Naive B cell (primary cell): ENCODE results near the gene RASGRF1. TPM values are rescaled to one million over a fixed set of nuclear protein-coding genes. Genes with fewer than 3 reads are reported as not detected.
A peak's percentile ranks its signal among the peaks of the same experiment; 100 is the strongest.
"Not testable (repeated sequence)": the region's sequence is repeated elsewhere in the genome, so short reads cannot be mapped to it uniquely, and the experiment has no call there.

Experiments
- ATAC-seq, 2 donors: fragments of 150-1000 bp; cut with Tn5 transposase; 2 replicates each; pipeline ENCODE4 v1.10.0; 2021; ENCODE audit warnings: low read depth in 2 of 2, mild to moderate bottlenecking in 2 of 2, moderate library complexity in 2 of 2
- DNase-seq: peaks from one replicate; pipeline ENCODE4 v3.0.0; 2022
- H3K27ac Mint-ChIP-seq, 6 donors: one replicate each; pipeline ENCODE4 v1.8.0; 2020 to 2022; ENCODE audit warnings: mild to moderate bottlenecking in 6 of 6, mixed read lengths in 6 of 6, moderate library complexity in 5 of 6, inconsistent platforms in 2 of 6
- H3K27me3 Mint-ChIP-seq, 3 donors: one replicate each; pipeline ENCODE4 v1.8.0; 2021 to 2022; ENCODE audit warnings: mixed read lengths in 3 of 3, mild to moderate bottlenecking in 1 of 3
- H3K36me3 Mint-ChIP-seq, 2 donors: one replicate each; pipeline ENCODE4 v1.8.0; 2020 to 2022; ENCODE audit warnings: mixed read lengths in 2 of 2, inconsistent platforms in 1 of 2, mild to moderate bottlenecking in 1 of 2
- H3K4me1 Mint-ChIP-seq, 3 donors: one replicate each; pipeline ENCODE4 v1.8.0; 2020 to 2022; ENCODE audit warnings: mixed read lengths in 3 of 3, inconsistent platforms in 1 of 3, mild to moderate bottlenecking in 1 of 3, moderate library complexity in 1 of 3
- H3K4me3 Mint-ChIP-seq, 8 donors: one replicate each; pipeline ENCODE4 v1.8.0; 2020 to 2022; ENCODE audit warnings: mild to moderate bottlenecking in 8 of 8, mixed read lengths in 8 of 8, moderate library complexity in 8 of 8, inconsistent platforms in 2 of 8
- H3K9me3 Mint-ChIP-seq, 7 donors: one replicate each; pipeline ENCODE4 v1.8.0; 2020 to 2022; ENCODE audit warnings: mixed read lengths in 7 of 7, mild to moderate bottlenecking in 5 of 7, inconsistent platforms in 2 of 7, moderate library complexity in 1 of 7
- polyA plus RNA-seq, 6 donors: library from polyadenylated mRNA; unstranded; fragments of 300-500 nt; fragmentation: Illumina TruSeq; gene quantifications; one replicate each; pipeline ENCODE4 v1.2.3, GENCODE V29; 2021; ENCODE audit warnings: low read depth in 6 of 6

The RASGRF1 gene
- polyA plus RNA-seq, 6 donors from 2014 or later: 0.04 to 0.25 TPM; not detected in 4

DNA sequence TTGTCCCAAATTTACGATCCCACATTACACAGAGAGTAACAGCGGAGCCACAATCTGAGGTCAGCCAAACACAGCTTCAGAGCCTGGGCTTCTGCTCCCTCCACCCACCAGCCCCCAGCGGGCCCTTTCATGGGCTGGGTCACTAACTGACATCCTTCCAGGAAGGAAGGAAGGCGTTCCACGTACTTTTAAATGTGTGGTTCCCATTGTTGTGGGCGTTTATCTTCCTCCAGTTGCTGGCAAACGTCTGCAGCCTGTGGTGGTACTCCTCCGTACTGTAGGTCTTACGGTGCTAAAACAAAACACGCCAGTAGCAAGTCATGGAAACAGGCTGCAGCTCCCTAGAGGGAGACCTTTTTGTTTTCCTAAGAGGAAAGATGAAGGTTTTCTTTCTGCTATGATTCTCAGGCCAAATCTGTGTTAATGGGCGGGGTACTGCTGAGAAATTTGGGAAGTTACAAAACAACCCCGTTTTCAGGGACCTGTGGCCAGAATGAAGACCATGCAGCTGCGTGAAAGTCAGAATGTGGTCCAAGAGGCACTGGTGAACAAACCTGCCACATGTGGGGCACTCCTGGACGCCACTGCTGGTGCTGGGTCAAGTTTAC is 153.3 kb downstream of the RASGRF1 start:
- DNase-seq: no peak
- H3K27ac Mint-ChIP-seq: peak overlapping the region in 3 of 6 donors; percentile 27 to 96 (median 95)
- H3K4me3 Mint-ChIP-seq: peak overlapping the region in 7 of 8 donors; percentile 15 to 90 (median 53)
- H3K27me3 Mint-ChIP-seq: no peaks in the 10 kb centered on the region
- no peaks in the 10 kb centered on the region for H3K9me3 Mint-ChIP-seq
- H3K36me3 Mint-ChIP-seq: peaks cover 13 to 31% of the 10 kb centered on the region in 2 donors
- peaks cover 30 to 71% (median 49%) of the 10 kb centered on the region in 3 donors for H3K4me1 Mint-ChIP-seq
- ATAC-seq: no peak

DNA sequence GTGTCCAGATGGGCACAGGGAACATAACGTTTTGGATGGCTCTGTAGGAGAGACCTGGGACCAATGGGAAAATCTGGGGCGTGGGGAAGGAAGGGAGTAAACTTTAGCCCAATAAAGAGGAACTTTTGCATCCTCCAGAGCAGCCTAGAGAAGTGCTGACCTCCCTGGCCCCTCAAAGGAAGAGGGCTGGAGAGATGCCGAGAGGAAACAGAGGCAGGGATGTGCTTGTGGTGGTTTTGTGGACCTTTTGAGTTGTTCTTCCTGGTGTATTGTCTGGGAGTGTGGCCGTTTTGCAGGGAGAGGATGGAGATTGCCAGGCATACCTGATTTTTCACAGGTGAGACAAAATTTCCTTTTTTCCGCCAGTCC is 155.9 kb downstream of the RASGRF1 start:
- Mint-ChIP-seq H3K9me3 (no peaks in the 10 kb centered on the region), H3K4me3 (peak overlapping the region in 3 of 8 donors; percentile 23 to 47 (median 27)), H3K36me3 (peaks cover 13 to 37% of the 10 kb centered on the region in 2 donors), H3K27ac (peak overlapping the region in 4 of 6 donors; percentile 43 to 86 (median 64)), H3K27me3 (no peaks in the 10 kb centered on the region), H3K4me1 (peaks cover 30 to 53% (median 51%) of the 10 kb centered on the region in 3 donors)
- DNase-seq (no peak), ATAC-seq (no peak)

DNA sequence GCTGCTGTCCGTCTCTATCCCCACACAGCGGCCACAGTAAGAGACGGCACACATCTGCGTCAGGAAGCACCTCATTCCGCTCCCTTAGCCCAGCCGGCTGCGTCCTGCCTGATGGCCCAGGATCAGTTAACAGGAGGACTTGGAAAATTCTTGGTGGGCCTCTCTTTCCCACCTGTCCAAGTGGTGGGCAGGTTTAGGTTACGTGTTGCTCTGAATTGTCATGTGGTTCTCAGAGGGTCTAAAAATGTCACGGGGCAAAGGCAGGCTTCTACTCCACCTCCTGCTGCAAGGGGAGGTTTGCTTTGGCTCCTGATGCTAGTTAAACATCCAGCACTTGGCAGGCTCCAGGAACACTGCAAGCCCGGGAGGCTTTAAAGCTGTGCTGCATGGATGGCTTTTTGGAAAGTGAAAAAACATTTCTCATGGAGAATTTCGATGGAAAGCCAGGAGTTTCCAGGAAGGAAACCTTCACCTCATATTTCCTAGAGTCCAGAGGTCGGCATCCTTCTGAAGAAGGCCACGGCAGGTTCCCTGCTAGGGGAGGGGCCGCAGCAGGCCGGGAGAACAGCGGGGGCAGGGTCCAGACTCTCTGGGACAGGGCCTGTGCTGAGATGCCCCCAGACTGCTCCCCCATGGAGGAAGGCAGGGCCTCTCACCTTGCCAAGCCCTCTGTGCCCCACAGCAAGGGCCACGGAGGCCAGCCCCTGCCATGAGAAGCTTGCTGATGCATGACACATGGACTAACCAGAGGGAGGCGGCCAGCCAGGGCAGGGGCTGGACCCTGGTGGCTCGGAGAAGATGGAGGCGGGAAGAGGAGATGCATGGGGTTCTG is 156.5 kb downstream of the RASGRF1 start:
- Mint-ChIP-seq H3K4me1 (peaks cover 26 to 48% (median 45%) of the 10 kb centered on the region in 3 donors), H3K27me3 (no peaks in the 10 kb centered on the region), H3K4me3 (peak overlapping the region in 3 of 8 donors; percentile 23 to 47 (median 27)), H3K27ac (peak overlapping the region in 3 of 6 donors; percentile 62 to 86 (median 66)), H3K36me3 (peaks cover 13 to 38% of the 10 kb centered on the region in 2 donors), H3K9me3 (no peaks in the 10 kb centered on the region)
- DNase-seq: no peak
- ATAC-seq: no peak

DNA sequence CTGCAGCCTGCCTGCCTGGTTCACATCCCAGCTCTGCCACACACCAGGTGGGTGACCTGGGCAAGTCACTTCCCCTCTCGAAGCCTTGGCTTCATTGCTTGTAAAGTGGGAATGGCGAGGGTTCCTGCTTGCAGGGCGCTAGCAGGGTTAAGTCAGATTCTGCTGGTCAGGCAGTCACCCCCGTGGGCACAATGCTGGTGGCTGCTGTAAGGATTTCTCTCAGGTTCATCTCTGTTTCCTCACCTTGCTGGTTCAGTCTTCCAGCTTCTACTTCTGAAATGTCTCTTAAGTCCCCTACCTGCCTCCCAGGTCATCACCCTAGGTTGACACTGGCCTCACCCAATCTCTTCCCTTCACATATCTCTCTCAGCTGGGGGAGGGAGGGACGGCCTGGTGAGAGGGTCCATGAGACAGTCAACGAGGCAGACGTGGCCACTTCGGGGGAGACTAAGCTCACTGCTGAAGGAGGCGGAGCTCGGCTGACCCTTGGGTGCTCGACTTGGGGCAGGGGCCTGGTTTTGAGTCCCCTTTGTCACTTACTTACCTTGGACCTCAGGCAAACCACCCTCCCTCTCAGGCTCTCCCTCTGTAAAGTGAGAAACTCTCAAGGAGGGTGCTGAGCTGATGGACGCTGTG is 157.3 kb downstream of the RASGRF1 start:
- no peaks in the 10 kb centered on the region for H3K27me3 Mint-ChIP-seq
- H3K27ac Mint-ChIP-seq: peak overlapping the region in 4 of 6 donors; percentile 16 to 86 (median 48)
- ATAC-seq (no peak), DNase-seq (no peak)
- H3K4me1 Mint-ChIP-seq: peaks cover 22 to 46% (median 38%) of the 10 kb centered on the region in 3 donors
- no peak overlapping the region for H3K4me3 Mint-ChIP-seq
- no peaks in the 10 kb centered on the region for H3K9me3 Mint-ChIP-seq
- H3K36me3 Mint-ChIP-seq: peaks cover 8 to 41% of the 10 kb centered on the region in 2 donors

DNA sequence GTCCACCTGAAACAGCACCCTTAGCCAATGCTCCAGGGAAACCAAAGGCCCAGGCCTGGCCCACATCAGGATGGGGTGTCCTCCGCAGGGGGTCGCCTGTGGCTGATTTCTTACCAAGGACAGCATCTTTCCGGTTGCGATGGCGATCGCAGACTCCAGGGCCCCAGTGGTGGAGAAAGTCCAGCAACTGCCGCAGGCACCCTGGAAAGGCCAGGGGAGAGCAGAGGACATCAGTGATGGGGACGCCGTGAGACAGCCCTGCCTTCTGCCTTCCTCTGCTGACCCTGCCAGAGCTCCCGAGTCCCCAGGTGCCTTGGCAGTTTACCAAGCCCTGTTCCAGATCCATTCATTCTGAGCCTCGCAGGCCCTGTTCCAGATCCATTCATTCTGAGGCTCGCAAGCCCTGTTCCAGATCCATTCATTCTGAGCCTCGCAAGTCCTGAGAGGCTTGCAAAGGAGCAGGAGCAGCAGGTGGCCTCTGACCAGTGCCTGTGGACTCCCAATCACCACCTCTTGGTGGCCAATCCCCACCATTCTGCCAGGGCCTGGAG is 158.2 kb downstream of the RASGRF1 start:
- Mint-ChIP-seq H3K27me3 (no peaks in the 10 kb centered on the region), H3K36me3 (peaks cover 5 to 47% of the 10 kb centered on the region in 2 donors), H3K4me1 (peaks cover 18 to 44% (median 28%) of the 10 kb centered on the region in 3 donors), H3K27ac (peak overlapping the region in 2 of 6 donors; percentile 70 to 75), H3K9me3 (no peaks in the 10 kb centered on the region), H3K4me3 (no peak overlapping the region)
- DNase-seq (no peak), ATAC-seq (no peak)

DNA sequence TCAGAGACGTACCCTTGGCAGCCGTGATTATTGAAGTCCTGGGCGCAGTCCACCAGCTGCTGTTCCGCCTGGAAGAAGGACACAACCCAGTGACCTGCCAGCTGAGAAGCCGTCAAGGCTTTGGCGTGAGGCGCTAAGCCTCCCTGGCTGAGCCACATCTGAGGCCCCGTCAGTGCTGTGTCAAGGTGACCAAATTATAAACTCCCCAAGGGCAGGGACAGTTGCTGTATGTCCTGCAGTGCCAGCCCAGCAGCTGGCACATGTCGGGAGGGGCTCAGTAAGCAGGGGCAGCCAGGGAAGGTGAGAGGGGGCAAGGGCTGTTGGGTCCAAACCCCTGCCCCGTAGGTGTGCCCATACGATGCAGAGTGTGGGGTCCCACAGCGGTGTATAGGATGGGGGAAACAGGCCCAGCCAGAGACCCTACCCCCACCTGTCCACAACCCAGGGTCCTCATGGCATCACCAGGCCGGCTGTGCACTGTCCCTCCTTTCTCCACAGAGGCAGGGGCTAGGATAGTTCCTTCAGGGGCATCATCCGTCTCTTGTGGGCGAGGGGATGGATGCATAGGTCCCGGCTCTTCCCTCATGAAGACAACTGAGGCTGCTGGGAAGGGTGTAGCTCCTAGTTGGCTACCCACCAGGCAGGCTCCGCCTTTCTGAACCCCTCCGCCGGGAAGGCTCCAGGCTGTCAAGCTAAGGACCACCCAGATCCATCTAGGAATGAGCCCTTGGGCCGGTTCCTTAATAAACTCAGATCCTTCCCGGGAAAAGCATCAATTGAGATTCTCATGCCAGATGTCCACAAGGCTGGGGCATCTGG is 158.9 kb downstream of the RASGRF1 start:
- Mint-ChIP-seq H3K4me1 (peaks cover 16 to 39% (median 21%) of the 10 kb centered on the region in 3 donors), H3K4me3 (no peak overlapping the region), H3K9me3 (no peaks in the 10 kb centered on the region), H3K27ac (peak overlapping the region in 1 of 6 donors; percentile 52), H3K36me3 (peaks cover 5 to 47% of the 10 kb centered on the region in 2 donors), H3K27me3 (no peaks in the 10 kb centered on the region)
- ATAC-seq (no peak), DNase-seq (no peak)

DNA sequence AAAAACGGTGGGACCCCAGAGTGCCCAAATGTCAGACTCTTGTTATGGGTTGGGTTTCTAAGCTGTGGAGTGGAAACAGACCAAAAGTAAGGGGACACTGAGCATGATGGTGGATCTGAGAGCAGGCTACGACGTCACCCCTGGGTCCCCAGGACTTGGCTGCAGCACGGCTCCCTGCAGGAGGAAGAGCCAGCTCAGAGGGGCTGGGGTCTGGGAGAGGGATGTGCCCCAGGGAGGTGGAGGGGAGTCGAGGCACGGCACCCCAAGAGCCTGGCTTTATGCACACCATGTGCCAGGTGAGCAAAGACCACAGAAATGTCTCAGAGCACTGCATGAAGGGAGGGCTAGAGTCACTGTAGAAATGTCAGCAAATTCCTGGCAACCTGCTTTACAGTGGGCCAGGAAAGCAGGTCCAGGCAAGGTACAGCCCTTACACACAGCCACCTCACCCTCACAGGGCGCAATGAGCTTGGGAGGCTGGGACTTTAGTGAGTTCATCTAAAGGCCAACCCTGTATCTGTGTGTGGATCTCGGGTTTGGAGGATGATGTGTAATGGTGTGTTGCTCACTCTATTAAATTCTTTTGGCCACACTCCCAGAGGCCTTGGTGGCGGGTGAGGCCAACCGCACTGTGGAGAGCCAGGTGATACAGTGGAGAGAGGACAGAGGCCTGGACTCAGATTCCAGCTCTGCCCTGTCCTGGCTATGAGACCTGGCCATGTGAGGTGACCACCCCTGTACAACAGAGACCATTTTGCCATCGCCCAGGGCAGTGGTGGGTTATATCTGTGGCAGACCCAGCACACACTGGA is 159.8 kb downstream of the RASGRF1 start:
- no peak for DNase-seq
- no peak for ATAC-seq
- Mint-ChIP-seq H3K36me3 (peaks cover 5 to 47% of the 10 kb centered on the region in 2 donors), H3K27ac (peak overlapping the region in 2 of 6 donors; percentile 34 to 52), H3K27me3 (no peaks in the 10 kb centered on the region), H3K4me1 (peaks cover 12 to 31% (median 16%) of the 10 kb centered on the region in 3 donors), H3K9me3 (no peaks in the 10 kb centered on the region), H3K4me3 (no peak overlapping the region)

DNA sequence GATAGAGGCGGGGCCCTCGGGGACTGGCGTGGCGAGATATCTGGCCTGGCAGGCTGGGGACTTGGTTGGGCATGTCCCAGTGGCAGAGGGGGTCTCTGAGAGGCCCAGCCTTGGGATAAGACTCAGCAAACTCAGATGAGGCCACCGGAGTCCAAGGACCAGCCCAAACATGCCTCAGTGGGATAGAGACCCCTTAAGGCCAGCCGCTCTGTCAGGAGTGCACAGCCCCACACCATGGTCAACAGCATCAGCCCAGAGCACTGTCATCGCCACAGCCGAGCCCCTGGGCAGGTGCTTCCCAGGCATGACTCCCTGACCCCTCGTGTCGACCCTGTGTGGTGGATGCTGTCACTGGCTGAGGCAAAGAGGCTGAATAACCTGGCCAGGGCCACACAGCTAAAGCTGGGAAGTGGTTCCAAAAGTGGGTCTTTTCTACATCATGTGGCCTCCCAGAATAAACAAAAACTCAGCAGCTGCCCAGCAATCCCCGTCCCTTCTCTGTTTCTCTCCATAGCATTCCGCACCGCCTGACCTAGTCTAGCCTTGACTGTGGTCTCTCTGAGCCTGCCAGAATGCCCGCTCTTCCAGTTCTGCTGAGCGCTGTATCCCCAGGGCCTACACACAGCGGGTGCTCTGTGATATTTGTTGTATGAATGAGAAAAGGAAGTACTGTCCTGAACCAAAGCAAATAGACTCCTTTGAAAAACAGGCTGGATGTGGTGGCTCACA is 160.9 kb downstream of the RASGRF1 start:
- ATAC-seq (no peak), DNase-seq (no peak)
- H3K27ac Mint-ChIP-seq: peak overlapping the region in 5 of 6 donors; percentile 54 to 86 (median 81)
- H3K4me3 Mint-ChIP-seq: no peak overlapping the region
- H3K27me3 Mint-ChIP-seq: no peaks in the 10 kb centered on the region
- H3K9me3 Mint-ChIP-seq: no peaks in the 10 kb centered on the region
- H3K36me3 Mint-ChIP-seq: peaks cover 3 to 44% of the 10 kb centered on the region in 2 donors
- peaks cover 8 to 29% (median 14%) of the 10 kb centered on the region in 3 donors for H3K4me1 Mint-ChIP-seq

DNA sequence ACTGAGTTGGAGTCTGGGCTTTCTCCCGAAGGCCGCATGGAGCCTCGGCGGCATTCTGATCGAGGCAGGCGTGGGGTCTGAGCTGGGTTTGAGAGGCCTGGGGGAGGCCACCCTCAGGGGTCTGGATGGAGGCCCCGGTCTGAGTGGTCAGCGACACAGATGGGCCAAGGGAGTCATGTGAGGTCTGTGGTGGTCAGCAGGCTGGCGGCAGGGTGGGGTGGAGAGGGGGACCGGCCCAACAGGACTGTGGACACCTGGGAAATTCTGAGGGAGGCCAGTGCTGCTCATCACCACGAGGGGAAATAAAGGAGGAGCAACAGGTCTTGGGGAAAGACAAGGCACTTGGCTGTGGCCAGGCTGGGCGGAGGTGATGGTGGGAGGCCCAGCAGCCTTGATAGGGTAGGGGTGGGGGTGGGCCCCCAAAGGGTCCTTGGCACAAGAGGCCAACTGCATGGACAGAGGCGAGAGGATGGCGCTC is 161.9 kb downstream of the RASGRF1 start:
- Mint-ChIP-seq H3K9me3 (no peaks in the 10 kb centered on the region), H3K4me3 (no peak overlapping the region), H3K4me1 (peaks cover 7 to 24% (median 16%) of the 10 kb centered on the region in 3 donors), H3K27me3 (no peaks in the 10 kb centered on the region), H3K27ac (peak overlapping the region in 4 of 6 donors; percentile 62 to 96 (median 64)), H3K36me3 (peaks cover 0 to 46% of the 10 kb centered on the region in 2 donors)
- ATAC-seq (no peak), DNase-seq (no peak)

DNA sequence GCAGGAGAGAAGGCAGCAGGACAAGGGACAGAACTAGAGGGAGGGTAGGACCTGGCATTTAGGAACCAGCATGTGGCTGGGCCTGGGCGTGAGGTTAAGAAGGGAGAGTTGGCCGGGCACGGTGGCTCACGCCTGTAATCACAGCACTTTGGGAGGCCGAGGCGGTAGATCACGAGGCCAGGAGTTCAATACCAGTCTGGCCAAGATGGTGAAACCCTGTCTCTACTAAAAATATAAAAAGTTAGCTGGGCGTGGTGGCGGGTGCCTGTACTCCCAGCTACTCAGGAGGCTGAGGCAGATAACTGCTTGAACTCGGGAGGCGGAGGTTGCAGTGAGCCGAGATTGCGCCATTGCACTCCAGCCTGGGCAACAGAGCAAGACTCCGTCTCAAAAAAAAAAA is 162.4 kb downstream of the RASGRF1 start:
- H3K4me3 Mint-ChIP-seq, H3K27me3 Mint-ChIP-seq, DNase-seq, ATAC-seq, H3K9me3 Mint-ChIP-seq: not testable (repeated sequence)
- Mint-ChIP-seq H3K36me3 (peaks cover 0 to 43% of the 10 kb centered on the region in 2 donors), H3K4me1 (peaks cover 7 to 24% (median 16%) of the 10 kb centered on the region in 3 donors), H3K27ac (peak overlapping the region in 3 of 6 donors; percentile 62 to 96 (median 86))

DNA sequence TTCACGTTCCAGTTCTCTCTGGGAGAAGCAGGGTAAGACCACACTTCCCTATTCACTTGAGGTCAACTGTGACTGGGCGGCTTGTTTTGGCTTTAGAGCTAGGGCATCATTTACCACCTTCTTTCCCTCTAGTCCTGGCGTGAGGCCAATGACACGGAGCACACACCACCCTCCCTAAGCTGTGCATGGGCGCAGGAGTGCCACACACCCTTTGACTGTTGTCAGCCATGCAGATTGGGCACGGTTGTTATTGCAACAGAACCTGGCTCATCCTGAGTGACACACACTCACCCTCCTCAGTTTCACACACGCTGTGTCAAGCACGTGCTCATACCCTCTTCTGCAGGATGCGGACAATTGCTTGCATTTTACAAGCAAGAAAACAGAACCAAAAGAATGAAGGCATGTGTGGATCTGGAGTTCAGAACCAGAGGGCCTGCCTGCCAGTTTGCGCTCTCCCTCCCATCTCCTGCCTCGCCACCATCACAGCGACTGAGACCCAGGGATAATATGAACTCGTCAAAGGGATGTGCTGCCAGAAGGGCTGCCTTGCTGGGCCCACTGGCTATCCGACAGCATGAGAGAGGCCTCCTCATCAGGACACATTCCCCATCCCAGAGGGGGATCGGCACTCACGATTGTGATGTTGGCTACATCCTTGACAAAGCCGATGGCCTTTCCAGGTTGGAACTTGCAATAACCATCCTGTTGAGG is 163.3 kb downstream of the RASGRF1 start:
- Mint-ChIP-seq H3K27me3 (no peaks in the 10 kb centered on the region), H3K4me1 (peaks cover 5 to 19% (median 16%) of the 10 kb centered on the region in 3 donors)

More for the DNA sequence above, 163.3 kb downstream of the RASGRF1 start:
- Mint-ChIP-seq H3K36me3 (peaks cover 0 to 35% of the 10 kb centered on the region in 2 donors), H3K4me3 (no peak overlapping the region), H3K9me3 (no peaks in the 10 kb centered on the region), H3K27ac (peak overlapping the region in 4 of 6 donors; percentile 4 to 65 (median 48))
- ATAC-seq: no peak
- no peak for DNase-seq
